ENCODE data around the gene L3MBTL4. TPM values are rescaled to one million over a fixed set of nuclear protein-coding genes. Genes with fewer than 3 reads are reported as not detected.
"Not testable (repeated sequence)": the region's sequence is repeated elsewhere in the genome, so short reads cannot be mapped to it uniquely, and the experiment has no call there.

L3MBTL4 gene
- total and polyA plus RNA-seq, 12 donors: 3.9 to 22.6 (median 8.7) TPM

- intact Hi-C loops (cut with DNase I): no loop called here
- Histone ChIP-seq H3K36me3 (replicated peaks in 1 of 2) (no peaks in the 10 kb centered on the region), H3K27me3 (no peaks in the 10 kb centered on the region), H3K9me3 (replicated peaks in 1 of 3) (no peaks in the 10 kb centered on the region), H3K4me1 (replicated peaks in 1 of 2) (no peaks in the 10 kb centered on the region), H3K4me3 (no peak overlapping the region), H3K27ac (no peak overlapping the region)
- 86 to 98% (median 95%) methylated on average over 4 to 5 of the region's 6 CpGs for WGBS, 4 donors
- DNase-seq: no peak
- TF ChIP-seq CTCF (IDR thresholded peaks at IDR 0.05) (no peak), POLR2A (IDR thresholded peaks at IDR 0.05) (no peak)
Measured at GRCh38 chr18:6273423-6273822, 141.3 kb downstream of the L3MBTL4 start.

- H3K36me3 ChIP-seq (replicated peaks in 1 of 2); H3K4me3 ChIP-seq; DNase-seq; H3K4me1 ChIP-seq (replicated peaks in 1 of 2); intact Hi-C loops (cut with DNase I); H3K9me3 ChIP-seq (replicated peaks in 1 of 3); H3K27ac ChIP-seq; H3K27me3 ChIP-seq: not testable (repeated sequence)
- 54 to 64% (median 60%) methylated on average over 7 to 10 of the region's 10 CpGs for WGBS, 4 donors
Measured at GRCh38 chr18:6272144-6272543, 142.6 kb downstream of the L3MBTL4 start.

- H3K4me3 ChIP-seq: no peak overlapping the region
- H3K4me1 ChIP-seq (replicated peaks in 1 of 2): no peaks in the 10 kb centered on the region
- H3K27ac ChIP-seq: no peak overlapping the region
- H3K36me3 ChIP-seq (replicated peaks in 1 of 2): no peaks in the 10 kb centered on the region
- no peak for TF ChIP-seq POLR2A (IDR thresholded peaks at IDR 0.05)
- no peak for TF ChIP-seq CTCF (IDR thresholded peaks at IDR 0.05)
- intact Hi-C loops (cut with DNase I): no loop called here
- no peaks in the 10 kb centered on the region for H3K9me3 ChIP-seq (replicated peaks in 1 of 3)
- no peak for DNase-seq
- H3K27me3 ChIP-seq: no peaks in the 10 kb centered on the region
- WGBS, 4 donors: 81 to 89% (median 84%) methylated on average over 18 of the region's 18 CpGs
Measured at GRCh38 chr18:6271585-6271984, 143.1 kb downstream of the L3MBTL4 start.

GRCh38 chr18:6270771-6271216, 143.9 kb downstream of the L3MBTL4 start:
- 84 to 90% (median 87%) methylated on average over 8 of the region's 8 CpGs for WGBS, 4 donors

More at GRCh38 chr18:6270771-6271216, 143.9 kb downstream of the L3MBTL4 start:
- intact Hi-C loops (cut with DNase I): no loop called here
- no peak overlapping the region for H3K4me3 ChIP-seq
- H3K4me1 ChIP-seq (replicated peaks in 1 of 2): no peaks in the 10 kb centered on the region
- H3K36me3 ChIP-seq (replicated peaks in 1 of 2): no peaks in the 10 kb centered on the region
- DNase-seq: no peak
- TF ChIP-seq POLR2A (IDR thresholded peaks at IDR 0.05) (no peak), CTCF (IDR thresholded peaks at IDR 0.05) (no peak)
- H3K9me3 ChIP-seq (replicated peaks in 1 of 3): no peaks in the 10 kb centered on the region
- no peak overlapping the region for H3K27ac ChIP-seq
- H3K27me3 ChIP-seq: no peaks in the 10 kb centered on the region

All from adrenal gland (tissue), 12 donors.